ENCODE measurements around the gene KLHL21.

DNA sequence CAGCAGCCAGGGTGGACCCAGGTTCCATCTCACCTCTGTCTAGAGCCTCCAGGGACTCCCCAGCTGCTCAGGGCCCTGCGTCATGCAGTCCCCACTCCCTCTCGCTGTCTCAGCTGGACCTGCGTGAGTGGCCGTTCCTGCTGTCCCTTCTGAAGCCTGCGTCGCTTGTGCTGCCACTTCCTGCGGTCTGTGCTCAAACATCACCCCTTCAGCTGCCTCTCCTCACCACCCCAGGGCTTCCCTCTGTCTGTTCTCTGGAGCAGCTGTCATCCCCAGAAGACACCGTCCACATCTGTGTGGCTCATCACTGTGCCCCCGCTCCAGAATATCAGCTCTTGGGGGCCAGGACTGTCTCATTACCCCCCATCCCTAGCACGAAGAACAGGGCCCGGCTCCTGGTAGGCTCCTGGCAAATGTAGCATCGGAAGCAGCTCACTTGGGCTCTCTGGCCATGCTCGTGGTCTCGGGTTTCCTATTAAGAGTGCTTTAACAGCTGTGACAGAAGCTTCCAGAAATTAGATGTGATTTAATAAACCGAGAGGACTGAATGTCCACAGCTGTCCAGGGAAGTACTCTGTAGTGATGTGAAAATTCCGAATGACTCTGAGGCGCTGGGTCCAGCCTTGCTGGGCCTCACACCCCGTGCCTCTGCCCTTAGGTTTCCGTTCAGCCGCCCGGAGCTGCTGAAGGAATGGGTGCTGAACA lies 25.3 kb upstream of the KLHL21 start:
- TF ChIP-seq SRF (IDR thresholded peaks at IDR 0.05; ENCODE audit: low read depth) (no peak), EZH2 (IDR thresholded peaks at IDR 0.05) (no peak), JUND (IDR thresholded peaks at IDR 0.05) (no peak), SIN3A (IDR thresholded peaks at IDR 0.05; ENCODE audit: low read depth) (no peak), EZH2phosphoT487 (IDR thresholded peaks at IDR 0.05; ENCODE audit: borderline replicate concordance) (no peak), RAD21 (IDR thresholded peaks at IDR 0.05; ENCODE audit: low read depth) (no peak), POLR2A (IDR thresholded peaks at IDR 0.05; ENCODE audit: borderline replicate concordance, extremely low read depth, insufficient read depth, insufficient read length) (no peak), CEBPB (IDR thresholded peaks at IDR 0.05; ENCODE audit: low read depth) (no peak), YY1 (IDR thresholded peaks at IDR 0.05; ENCODE audit: extremely low read depth, insufficient replicate concordance, low read depth, low read length) (no peak), CBX3 (IDR thresholded peaks at IDR 0.05; ENCODE audit: low read depth) (no peak)
- TF ChIP-seq, protein P1, sequence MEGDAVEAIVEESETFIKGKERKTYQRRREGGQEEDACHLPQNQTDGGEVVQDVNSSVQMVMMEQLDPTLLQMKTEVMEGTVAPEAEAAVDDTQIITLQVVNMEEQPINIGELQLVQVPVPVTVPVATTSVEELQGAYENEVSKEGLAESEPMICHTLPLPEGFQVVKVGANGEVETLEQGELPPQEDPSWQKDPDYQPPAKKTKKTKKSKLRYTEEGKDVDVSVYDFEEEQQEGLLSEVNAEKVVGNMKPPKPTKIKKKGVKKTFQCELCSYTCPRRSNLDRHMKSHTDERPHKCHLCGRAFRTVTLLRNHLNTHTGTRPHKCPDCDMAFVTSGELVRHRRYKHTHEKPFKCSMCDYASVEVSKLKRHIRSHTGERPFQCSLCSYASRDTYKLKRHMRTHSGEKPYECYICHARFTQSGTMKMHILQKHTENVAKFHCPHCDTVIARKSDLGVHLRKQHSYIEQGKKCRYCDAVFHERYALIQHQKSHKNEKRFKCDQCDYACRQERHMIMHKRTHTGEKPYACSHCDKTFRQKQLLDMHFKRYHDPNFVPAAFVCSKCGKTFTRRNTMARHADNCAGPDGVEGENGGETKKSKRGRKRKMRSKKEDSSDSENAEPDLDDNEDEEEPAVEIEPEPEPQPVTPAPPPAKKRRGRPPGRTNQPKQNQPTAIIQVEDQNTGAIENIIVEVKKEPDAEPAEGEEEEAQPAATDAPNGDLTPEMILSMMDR (IDR thresholded peaks at IDR 0.05 in 2 of 3, conservative IDR thresholded peaks at IDR 0.05 in 1 of 3; ENCODE audit: borderline replicate concordance in 1 of 3, insufficient read depth in 1 of 3, low read depth in 2 of 3, low read length in 2 of 3): no peak
- TF ChIP-seq, protein P2, sequence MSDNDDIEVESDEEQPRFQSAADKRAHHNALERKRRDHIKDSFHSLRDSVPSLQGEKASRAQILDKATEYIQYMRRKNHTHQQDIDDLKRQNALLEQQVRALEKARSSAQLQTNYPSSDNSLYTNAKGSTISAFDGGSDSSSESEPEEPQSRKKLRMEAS (IDR thresholded peaks at IDR 0.05): no peak
- TF ChIP-seq, protein P3, sequence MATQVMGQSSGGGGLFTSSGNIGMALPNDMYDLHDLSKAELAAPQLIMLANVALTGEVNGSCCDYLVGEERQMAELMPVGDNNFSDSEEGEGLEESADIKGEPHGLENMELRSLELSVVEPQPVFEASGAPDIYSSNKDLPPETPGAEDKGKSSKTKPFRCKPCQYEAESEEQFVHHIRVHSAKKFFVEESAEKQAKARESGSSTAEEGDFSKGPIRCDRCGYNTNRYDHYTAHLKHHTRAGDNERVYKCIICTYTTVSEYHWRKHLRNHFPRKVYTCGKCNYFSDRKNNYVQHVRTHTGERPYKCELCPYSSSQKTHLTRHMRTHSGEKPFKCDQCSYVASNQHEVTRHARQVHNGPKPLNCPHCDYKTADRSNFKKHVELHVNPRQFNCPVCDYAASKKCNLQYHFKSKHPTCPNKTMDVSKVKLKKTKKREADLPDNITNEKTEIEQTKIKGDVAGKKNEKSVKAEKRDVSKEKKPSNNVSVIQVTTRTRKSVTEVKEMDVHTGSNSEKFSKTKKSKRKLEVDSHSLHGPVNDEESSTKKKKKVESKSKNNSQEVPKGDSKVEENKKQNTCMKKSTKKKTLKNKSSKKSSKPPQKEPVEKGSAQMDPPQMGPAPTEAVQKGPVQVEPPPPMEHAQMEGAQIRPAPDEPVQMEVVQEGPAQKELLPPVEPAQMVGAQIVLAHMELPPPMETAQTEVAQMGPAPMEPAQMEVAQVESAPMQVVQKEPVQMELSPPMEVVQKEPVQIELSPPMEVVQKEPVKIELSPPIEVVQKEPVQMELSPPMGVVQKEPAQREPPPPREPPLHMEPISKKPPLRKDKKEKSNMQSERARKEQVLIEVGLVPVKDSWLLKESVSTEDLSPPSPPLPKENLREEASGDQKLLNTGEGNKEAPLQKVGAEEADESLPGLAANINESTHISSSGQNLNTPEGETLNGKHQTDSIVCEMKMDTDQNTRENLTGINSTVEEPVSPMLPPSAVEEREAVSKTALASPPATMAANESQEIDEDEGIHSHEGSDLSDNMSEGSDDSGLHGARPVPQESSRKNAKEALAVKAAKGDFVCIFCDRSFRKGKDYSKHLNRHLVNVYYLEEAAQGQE (IDR thresholded peaks at IDR 0.05; ENCODE audit: low read depth): no peak
